Measurements from ENCODE around the gene VGLL4.

DNA sequence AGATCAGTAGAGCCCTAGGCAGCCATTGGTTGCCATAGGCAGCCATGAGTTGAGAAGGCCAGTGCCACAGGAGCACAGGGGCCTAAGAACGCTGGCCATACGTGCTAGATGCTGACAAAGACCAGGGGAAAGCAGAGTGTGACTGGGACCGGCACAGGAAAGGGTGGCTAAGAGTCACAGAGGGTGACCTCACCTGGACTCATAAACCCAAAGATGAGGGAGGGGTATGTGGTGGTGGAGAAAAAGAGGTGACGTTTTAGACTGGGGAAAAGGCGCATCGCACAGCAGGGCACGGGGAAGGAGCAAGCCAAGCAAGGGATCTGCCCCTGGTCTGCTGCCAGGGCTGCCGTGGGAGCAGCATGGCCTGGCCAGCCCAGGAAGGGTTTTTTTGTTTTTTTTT, 122.5 kb downstream of the VGLL4 start:
- no peak for TF ChIP-seq ARNTL (CRISPR knock-in tag; IDR thresholded peaks at IDR 0.05; ENCODE audit: borderline replicate concordance, low read depth)
- no peak for TF ChIP-seq TOX (CRISPR knock-in tag; IDR thresholded peaks at IDR 0.05; ENCODE audit: borderline replicate concordance)
- no peak for TF ChIP-seq ZC3H10 (CRISPR knock-in tag; IDR thresholded peaks at IDR 0.05)
- TF ChIP-seq, protein P1, sequence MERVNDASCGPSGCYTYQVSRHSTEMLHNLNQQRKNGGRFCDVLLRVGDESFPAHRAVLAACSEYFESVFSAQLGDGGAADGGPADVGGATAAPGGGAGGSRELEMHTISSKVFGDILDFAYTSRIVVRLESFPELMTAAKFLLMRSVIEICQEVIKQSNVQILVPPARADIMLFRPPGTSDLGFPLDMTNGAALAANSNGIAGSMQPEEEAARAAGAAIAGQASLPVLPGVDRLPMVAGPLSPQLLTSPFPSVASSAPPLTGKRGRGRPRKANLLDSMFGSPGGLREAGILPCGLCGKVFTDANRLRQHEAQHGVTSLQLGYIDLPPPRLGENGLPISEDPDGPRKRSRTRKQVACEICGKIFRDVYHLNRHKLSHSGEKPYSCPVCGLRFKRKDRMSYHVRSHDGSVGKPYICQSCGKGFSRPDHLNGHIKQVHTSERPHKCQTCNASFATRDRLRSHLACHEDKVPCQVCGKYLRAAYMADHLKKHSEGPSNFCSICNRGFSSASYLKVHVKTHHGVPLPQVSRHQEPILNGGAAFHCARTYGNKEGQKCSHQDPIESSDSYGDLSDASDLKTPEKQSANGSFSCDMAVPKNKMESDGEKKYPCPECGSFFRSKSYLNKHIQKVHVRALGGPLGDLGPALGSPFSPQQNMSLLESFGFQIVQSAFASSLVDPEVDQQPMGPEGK (CRISPR knock-in tag; IDR thresholded peaks at IDR 0.05; ENCODE audit: borderline replicate concordance) = no peak
- no peak for TF ChIP-seq ZFP3 (CRISPR knock-in tag; IDR thresholded peaks at IDR 0.05)
- TF ChIP-seq, protein P2, sequence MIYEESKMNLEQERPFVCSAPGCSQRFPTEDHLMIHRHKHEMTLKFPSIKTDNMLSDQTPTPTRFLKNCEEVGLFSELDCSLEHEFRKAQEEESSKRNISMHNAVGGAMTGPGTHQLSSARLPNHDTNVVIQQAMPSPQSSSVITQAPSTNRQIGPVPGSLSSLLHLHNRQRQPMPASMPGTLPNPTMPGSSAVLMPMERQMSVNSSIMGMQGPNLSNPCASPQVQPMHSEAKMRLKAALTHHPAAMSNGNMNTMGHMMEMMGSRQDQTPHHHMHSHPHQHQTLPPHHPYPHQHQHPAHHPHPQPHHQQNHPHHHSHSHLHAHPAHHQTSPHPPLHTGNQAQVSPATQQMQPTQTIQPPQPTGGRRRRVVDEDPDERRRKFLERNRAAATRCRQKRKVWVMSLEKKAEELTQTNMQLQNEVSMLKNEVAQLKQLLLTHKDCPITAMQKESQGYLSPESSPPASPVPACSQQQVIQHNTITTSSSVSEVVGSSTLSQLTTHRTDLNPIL (CRISPR knock-in tag; IDR thresholded peaks at IDR 0.05; ENCODE audit: low read depth) = no peak
- TF ChIP-seq ZNF8 (CRISPR knock-in tag; IDR thresholded peaks at IDR 0.05) = no peak
- TF ChIP-seq ESRRG (CRISPR knock-in tag; IDR thresholded peaks at IDR 0.05) = no peak
- TF ChIP-seq ZFP30 (CRISPR knock-in tag; IDR thresholded peaks at IDR 0.05) = no peak

Data from SK-N-SH treated with all-trans-retinoic acid at 6 μM for 48 hours (cell line).